Measurements from ENCODE around the gene DYNC2LI1. TPM values are rescaled to one million over a fixed set of nuclear protein-coding genes. Genes with fewer than 3 reads are reported as not detected.

The DYNC2LI1 gene
- total RNA-seq, 1 donor from 2014 or later = 30.1 TPM

GRCh38 chr2:43824951-43825493, 51.2 kb downstream of the DYNC2LI1 start:
- peaks cover 13% of the 10 kb centered on the region for H3K27me3 Mint-ChIP-seq
- no peaks in the 10 kb centered on the region for H3K36me3 Mint-ChIP-seq (ENCODE audit: insufficient read depth)
- DNase-seq (ENCODE audit: low spot score, unreplicated experiment) = no peak
- H3K27ac Mint-ChIP-seq = no peak overlapping the region
- no peaks in the 10 kb centered on the region for H3K4me1 Mint-ChIP-seq (ENCODE audit: low read depth)
- TF ChIP-seq CTCF (IDR thresholded peaks at IDR 0.05; ENCODE audit: unreplicated experiment) = no peak
- no peak overlapping the region for H3K4me3 Mint-ChIP-seq (ENCODE audit: low read depth)
- H3K9me3 Mint-ChIP-seq (ENCODE audit: low read depth) = no peaks in the 10 kb centered on the region

- no peak for TF ChIP-seq CTCF (IDR thresholded peaks at IDR 0.05; ENCODE audit: unreplicated experiment)
- H3K9me3 Mint-ChIP-seq (ENCODE audit: low read depth) = no peaks in the 10 kb centered on the region
- H3K4me3 Mint-ChIP-seq (ENCODE audit: low read depth) = no peak overlapping the region
- no peaks in the 10 kb centered on the region for H3K4me1 Mint-ChIP-seq (ENCODE audit: low read depth)
- H3K36me3 Mint-ChIP-seq (ENCODE audit: insufficient read depth) = no peaks in the 10 kb centered on the region
- DNase-seq (ENCODE audit: low spot score, unreplicated experiment) = no peak
- no peak overlapping the region for H3K27ac Mint-ChIP-seq
- H3K27me3 Mint-ChIP-seq = peaks cover 14% of the 10 kb centered on the region
Measured at GRCh38 chr2:43825841-43826240, 52.0 kb downstream of the DYNC2LI1 start.

GRCh38 chr2:43826305-43827250, 52.7 kb downstream of the DYNC2LI1 start:
- DNase-seq (ENCODE audit: low spot score, unreplicated experiment) = no peak
- Mint-ChIP-seq H3K4me1 (ENCODE audit: low read depth) (no peaks in the 10 kb centered on the region), H3K27ac (no peak overlapping the region), H3K4me3 (ENCODE audit: low read depth) (no peak overlapping the region), H3K27me3 (peaks cover 14% of the 10 kb centered on the region), H3K36me3 (ENCODE audit: insufficient read depth) (no peaks in the 10 kb centered on the region), H3K9me3 (ENCODE audit: low read depth) (no peaks in the 10 kb centered on the region)
- TF ChIP-seq CTCF (IDR thresholded peaks at IDR 0.05; ENCODE audit: unreplicated experiment) = no peak

- Mint-ChIP-seq H3K9me3 (ENCODE audit: low read depth) (no peaks in the 10 kb centered on the region), H3K36me3 (ENCODE audit: insufficient read depth) (no peaks in the 10 kb centered on the region), H3K27me3 (peaks cover 6% of the 10 kb centered on the region), H3K27ac (no peak overlapping the region), H3K4me1 (ENCODE audit: low read depth) (no peaks in the 10 kb centered on the region), H3K4me3 (ENCODE audit: low read depth) (no peak overlapping the region)
- no peak for TF ChIP-seq CTCF (IDR thresholded peaks at IDR 0.05; ENCODE audit: unreplicated experiment)
- DNase-seq (ENCODE audit: low spot score, unreplicated experiment) = no peak
Measured at GRCh38 chr2:43831543-43832294, 57.9 kb downstream of the DYNC2LI1 start.

- H3K4me3 Mint-ChIP-seq (ENCODE audit: low read depth) = no peak overlapping the region
- no peaks in the 10 kb centered on the region for H3K36me3 Mint-ChIP-seq (ENCODE audit: insufficient read depth)
- no peaks in the 10 kb centered on the region for H3K4me1 Mint-ChIP-seq (ENCODE audit: low read depth)
- H3K27ac Mint-ChIP-seq = no peak overlapping the region
- no peaks in the 10 kb centered on the region for H3K9me3 Mint-ChIP-seq (ENCODE audit: low read depth)
- DNase-seq (ENCODE audit: low spot score, unreplicated experiment) = no peak
- no peak for TF ChIP-seq CTCF (IDR thresholded peaks at IDR 0.05; ENCODE audit: unreplicated experiment)
- peaks cover 6% of the 10 kb centered on the region for H3K27me3 Mint-ChIP-seq
Measured at GRCh38 chr2:43832457-43832856, 58.6 kb downstream of the DYNC2LI1 start.
